HL-60 (cell line): ENCODE measurements around the gene CLDN8.
A peak's percentile ranks its signal among the peaks of the same experiment; 100 is the strongest.

Experiments
- DNase-seq, 2 experiments: peaks; one replicate each; pipeline ENCODE4 v3.0.0-alpha.2; 2010 to 2020; ENCODE audit warnings: low read depth in 1 of 2, low spot score in 1 of 2
- H3K27ac ChIP-seq: fragments of 250-450 bp; sonication (Bioruptor Pico); replicated peaks from 2 replicates; pipeline ENCODE4 v1.5.1; 2020; ENCODE audit warnings: mild to moderate bottlenecking, moderate library complexity
- H3K27me3 ChIP-seq: fragments of 250-450 bp; sonication (Bioruptor Pico); 2 replicates; pipeline ENCODE4 v1.5.1; 2021; ENCODE audit warnings: mild to moderate bottlenecking, moderate library complexity; ENCODE audit not compliant: insufficient read depth, poor library complexity, severe bottlenecking
- H3K4me3 ChIP-seq: replicated peaks from 2 replicates; pipeline ENCODE4 v1.5.1; 2011; ENCODE audit warnings: mild to moderate bottlenecking, control low read depth, low read length; ENCODE audit not compliant: insufficient read depth
- GABPA ChIP-seq: IDR thresholded peaks from 2 replicates; pipeline ENCODE4 v1.6.1; 2012; ENCODE audit warnings: low read depth
- POLR2AphosphoS5 ChIP-seq: IDR thresholded peaks from 2 replicates; pipeline ENCODE4 v1.6.1; 2012; ENCODE audit warnings: low read depth
- SPI1 ChIP-seq: IDR thresholded peaks from 2 replicates; pipeline ENCODE4 v1.6.1; 2012; ENCODE audit warnings: low read depth, mild to moderate bottlenecking, borderline replicate concordance
- TF ChIP-seq, protein P1 (sequence below): IDR thresholded peaks from 2 replicates; pipeline ENCODE4 v1.6.1; 2012; ENCODE audit warnings: low read depth; ENCODE audit not compliant: insufficient replicate concordance
- TF ChIP-seq, protein P2 (sequence below): IDR thresholded peaks from one replicate; pipeline ENCODE4 v1.5.1; 2011; ENCODE audit warnings: low read length, control low read depth, inconsistent platforms; ENCODE audit not compliant: insufficient read depth

The CLDN8 gene

DNA sequence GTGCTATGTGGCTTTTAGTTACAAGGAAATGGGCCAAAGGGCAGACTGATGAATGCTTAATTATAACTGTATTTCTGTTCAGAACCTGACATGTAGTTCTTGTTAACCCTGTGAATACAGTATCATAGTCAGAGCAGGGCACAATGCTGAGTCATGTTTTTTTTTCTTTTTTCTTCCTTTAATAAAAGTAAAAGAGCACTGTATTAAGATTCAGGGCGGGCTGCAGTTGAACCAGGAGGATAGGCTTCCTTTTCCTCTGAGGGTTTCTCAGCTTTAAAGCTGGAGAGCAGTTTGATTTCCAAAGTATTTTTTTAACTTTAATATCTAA, 8.7 kb downstream of the CLDN8 start:
- no peak overlapping the region for H3K4me3 ChIP-seq
- no peak overlapping the region for H3K27ac ChIP-seq
- H3K27me3 ChIP-seq = no peaks in the 10 kb centered on the region
- TF ChIP-seq POLR2AphosphoS5 = no peak
- no peak for TF ChIP-seq GABPA
- TF ChIP-seq, protein P1, sequence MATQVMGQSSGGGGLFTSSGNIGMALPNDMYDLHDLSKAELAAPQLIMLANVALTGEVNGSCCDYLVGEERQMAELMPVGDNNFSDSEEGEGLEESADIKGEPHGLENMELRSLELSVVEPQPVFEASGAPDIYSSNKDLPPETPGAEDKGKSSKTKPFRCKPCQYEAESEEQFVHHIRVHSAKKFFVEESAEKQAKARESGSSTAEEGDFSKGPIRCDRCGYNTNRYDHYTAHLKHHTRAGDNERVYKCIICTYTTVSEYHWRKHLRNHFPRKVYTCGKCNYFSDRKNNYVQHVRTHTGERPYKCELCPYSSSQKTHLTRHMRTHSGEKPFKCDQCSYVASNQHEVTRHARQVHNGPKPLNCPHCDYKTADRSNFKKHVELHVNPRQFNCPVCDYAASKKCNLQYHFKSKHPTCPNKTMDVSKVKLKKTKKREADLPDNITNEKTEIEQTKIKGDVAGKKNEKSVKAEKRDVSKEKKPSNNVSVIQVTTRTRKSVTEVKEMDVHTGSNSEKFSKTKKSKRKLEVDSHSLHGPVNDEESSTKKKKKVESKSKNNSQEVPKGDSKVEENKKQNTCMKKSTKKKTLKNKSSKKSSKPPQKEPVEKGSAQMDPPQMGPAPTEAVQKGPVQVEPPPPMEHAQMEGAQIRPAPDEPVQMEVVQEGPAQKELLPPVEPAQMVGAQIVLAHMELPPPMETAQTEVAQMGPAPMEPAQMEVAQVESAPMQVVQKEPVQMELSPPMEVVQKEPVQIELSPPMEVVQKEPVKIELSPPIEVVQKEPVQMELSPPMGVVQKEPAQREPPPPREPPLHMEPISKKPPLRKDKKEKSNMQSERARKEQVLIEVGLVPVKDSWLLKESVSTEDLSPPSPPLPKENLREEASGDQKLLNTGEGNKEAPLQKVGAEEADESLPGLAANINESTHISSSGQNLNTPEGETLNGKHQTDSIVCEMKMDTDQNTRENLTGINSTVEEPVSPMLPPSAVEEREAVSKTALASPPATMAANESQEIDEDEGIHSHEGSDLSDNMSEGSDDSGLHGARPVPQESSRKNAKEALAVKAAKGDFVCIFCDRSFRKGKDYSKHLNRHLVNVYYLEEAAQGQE = no peak
- no peak for TF ChIP-seq SPI1
- TF ChIP-seq, protein P2, sequence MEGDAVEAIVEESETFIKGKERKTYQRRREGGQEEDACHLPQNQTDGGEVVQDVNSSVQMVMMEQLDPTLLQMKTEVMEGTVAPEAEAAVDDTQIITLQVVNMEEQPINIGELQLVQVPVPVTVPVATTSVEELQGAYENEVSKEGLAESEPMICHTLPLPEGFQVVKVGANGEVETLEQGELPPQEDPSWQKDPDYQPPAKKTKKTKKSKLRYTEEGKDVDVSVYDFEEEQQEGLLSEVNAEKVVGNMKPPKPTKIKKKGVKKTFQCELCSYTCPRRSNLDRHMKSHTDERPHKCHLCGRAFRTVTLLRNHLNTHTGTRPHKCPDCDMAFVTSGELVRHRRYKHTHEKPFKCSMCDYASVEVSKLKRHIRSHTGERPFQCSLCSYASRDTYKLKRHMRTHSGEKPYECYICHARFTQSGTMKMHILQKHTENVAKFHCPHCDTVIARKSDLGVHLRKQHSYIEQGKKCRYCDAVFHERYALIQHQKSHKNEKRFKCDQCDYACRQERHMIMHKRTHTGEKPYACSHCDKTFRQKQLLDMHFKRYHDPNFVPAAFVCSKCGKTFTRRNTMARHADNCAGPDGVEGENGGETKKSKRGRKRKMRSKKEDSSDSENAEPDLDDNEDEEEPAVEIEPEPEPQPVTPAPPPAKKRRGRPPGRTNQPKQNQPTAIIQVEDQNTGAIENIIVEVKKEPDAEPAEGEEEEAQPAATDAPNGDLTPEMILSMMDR = no peak
- no peak for DNase-seq

DNA sequence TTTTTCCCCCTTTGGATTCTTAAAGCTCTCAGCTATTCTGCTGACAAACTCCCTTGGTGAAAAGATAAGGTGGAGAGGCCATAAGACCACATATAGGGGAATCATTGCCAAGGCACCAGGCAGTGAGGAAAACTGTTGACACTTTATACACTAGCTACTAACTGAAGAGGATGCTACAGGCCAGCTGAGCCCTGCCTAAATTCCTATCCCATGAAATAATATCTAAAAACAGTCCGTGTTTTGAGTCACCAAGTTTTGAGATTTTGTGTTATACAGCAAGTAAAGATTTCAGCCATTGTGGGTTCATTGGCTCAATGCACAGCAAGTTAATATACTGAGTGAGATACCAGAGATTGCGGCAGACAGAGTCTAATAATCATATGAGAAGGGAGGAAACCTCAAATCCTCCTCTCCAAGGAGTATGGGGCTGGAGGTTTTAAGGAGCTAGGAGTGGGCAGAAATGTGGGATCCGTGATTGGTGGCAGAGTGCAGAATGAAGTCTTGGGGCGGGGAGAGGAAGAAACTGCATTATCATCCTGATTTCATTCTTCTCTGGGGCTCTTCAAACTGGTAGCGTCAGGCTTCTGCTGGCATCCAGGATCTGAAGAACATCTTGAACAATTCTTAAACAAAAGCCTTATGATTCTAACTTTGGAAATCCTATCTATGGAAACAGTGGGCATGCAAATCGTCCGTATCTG, 9.2 kb downstream of the CLDN8 start:
- no peak overlapping the region for H3K27ac ChIP-seq
- H3K27me3 ChIP-seq = no peaks in the 10 kb centered on the region
- TF ChIP-seq GABPA (no peak), POLR2AphosphoS5 (no peak), SPI1 (no peak)
- TF ChIP-seq, protein P1 = no peak
- TF ChIP-seq, protein P2 = no peak
- no peak for DNase-seq
- no peak overlapping the region for H3K4me3 ChIP-seq

DNA sequence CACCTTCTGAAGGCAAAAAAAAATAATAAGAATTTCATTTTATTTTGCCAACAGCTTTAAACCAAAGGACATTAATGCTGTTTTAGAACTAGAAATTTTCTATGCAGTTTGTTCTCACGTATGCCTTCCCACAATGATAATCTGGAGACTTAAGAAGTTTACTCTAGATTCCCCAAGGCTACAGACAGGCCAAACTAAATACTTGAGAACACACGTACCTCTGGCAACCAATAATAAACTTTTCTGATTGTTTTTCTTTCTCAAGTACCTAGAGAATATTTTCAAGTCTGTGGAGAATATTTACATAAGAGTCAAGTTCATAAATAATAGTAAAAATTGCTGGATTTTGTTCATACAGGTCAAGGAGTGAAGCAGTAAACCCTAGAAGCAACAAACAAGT, 15.9 kb downstream of the CLDN8 start:
- H3K4me3 ChIP-seq = no peak overlapping the region
- TF ChIP-seq GABPA = no peak
- TF ChIP-seq, protein P2 = no peak
- TF ChIP-seq POLR2AphosphoS5 = no peak
- no peak for TF ChIP-seq SPI1
- no peak overlapping the region for H3K27ac ChIP-seq
- no peak for DNase-seq
- no peaks in the 10 kb centered on the region for H3K27me3 ChIP-seq

DNA sequence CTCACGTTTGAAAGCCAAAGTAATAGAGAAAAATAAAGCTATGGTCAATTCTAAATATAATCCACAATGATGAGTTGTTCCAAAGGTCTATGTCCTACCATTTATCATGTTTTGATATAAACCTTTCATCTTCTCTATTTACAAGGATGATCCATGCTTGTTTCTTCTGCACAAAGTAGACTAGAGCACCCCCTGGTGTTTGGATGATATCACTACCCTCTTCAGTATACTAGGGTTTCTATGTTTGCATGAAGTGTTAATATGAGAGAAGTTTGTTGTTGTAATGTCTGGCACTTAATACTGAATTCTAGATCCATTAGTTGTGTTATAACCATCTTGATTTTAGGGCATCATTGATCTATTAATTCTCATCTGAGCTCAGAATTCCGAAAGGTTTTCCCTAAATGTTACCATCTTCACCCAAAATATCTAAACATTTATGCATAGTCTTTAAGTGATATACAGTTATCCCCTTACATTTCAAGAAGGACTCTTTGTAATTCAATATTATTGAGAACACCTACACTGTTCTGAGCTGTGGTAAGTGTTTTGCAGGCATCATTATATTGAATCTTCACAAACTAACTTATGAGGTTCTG, 21.1 kb downstream of the CLDN8 start:
- TF ChIP-seq, protein P2 = peak; percentile 31
- no peak for TF ChIP-seq POLR2AphosphoS5
- TF ChIP-seq, protein P1 = no peak
- Histone ChIP-seq H3K27ac (no peak overlapping the region), H3K4me3 (no peak overlapping the region), H3K27me3 (no peaks in the 10 kb centered on the region)
- peak; percentile 4 to 39 for DNase-seq
